HEK293 (cell line): ENCODE results near the gene ENO2.
A peak's percentile ranks its signal among the peaks of the same experiment; 100 is the strongest.

Source experiments
- CTCF ChIA-PET: fragments of 350-600 bp; formaldehyde crosslinking; extraction: SDS; loops from one replicate; lab custom pipeline; 2021; ENCODE audit warnings: antibody characterized with exemption; lab: Yijun Ruan, JAX
- POLR2A ChIA-PET: fragments of 300-600 bp; formaldehyde crosslinking; extraction: SDS; loops from one replicate; lab custom pipeline; 2020; ENCODE audit warnings: antibody characterized with exemption, inconsistent platforms; lab: Yijun Ruan, JAX
- H3K27ac ChIP-seq: fragments of 200-500 bp; sonication (Bioruptor generic); 2 replicates; pipeline ENCODE4 v1.5.1; 2014; ENCODE audit warnings: low read depth, low read length, control low read depth, inconsistent platforms; ENCODE audit errors: extremely low read depth
- H3K36me3 ChIP-seq, 2 experiments: fragments of 200-500 bp in 1 of 2; sonication (Bioruptor generic) in 1 of 2; 1 replicate in 1 of 2; 2 replicates in 1 of 2; pipeline ENCODE4 v1.5.1; 2014 to 2017; ENCODE audit warnings: inconsistent platforms in 2 of 2, low read length in 2 of 2; ENCODE audit not compliant: control insufficient read depth in 2 of 2, insufficient read depth in 1 of 2
- H3K4me1 ChIP-seq: fragments of 200-500 bp; sonication (Bioruptor generic); 2 replicates; pipeline ENCODE4 v1.5.1; 2014; ENCODE audit warnings: mild to moderate bottlenecking, low read length, inconsistent platforms; ENCODE audit not compliant: control insufficient read depth, insufficient read depth
- H3K4me3 ChIP-seq: 2 replicates; pipeline ENCODE4 v1.5.1; 2011; ENCODE audit warnings: low read depth, mild to moderate bottlenecking, control low read depth, low read length, moderate library complexity
- H3K9me3 ChIP-seq: fragments of 200-500 bp; sonication (Bioruptor generic); 2 replicates; pipeline ENCODE4 v1.5.1; 2014; ENCODE audit warnings: low read depth, low read length, inconsistent platforms; ENCODE audit not compliant: control insufficient read depth, insufficient read depth
- EGR2 ChIP-seq: fragments of 450-650 bp; formaldehyde crosslinking; IDR thresholded peaks from 2 replicates; pipeline ENCODE4 v1.5.1; 2016; ENCODE audit warnings: low read depth, missing biosample characterization, missing genetic modification characterization
- FEZF1 ChIP-seq: fragments of 450-650 bp; formaldehyde crosslinking; IDR thresholded peaks from 2 replicates; pipeline ENCODE4 v1.5.1; 2016; ENCODE audit warnings: missing biosample characterization, missing genetic modification characterization
- HOXD13 ChIP-seq: sonication (generic); formaldehyde crosslinking; IDR thresholded peaks from 2 replicates; pipeline ENCODE4 v1.8.0; 2022; ENCODE audit warnings: missing genetic modification reagents, borderline replicate concordance
- KLF1 ChIP-seq: fragments of 450-650 bp; formaldehyde crosslinking; IDR thresholded peaks from 2 replicates; pipeline ENCODE4 v1.5.1; 2016; ENCODE audit warnings: missing biosample characterization, missing genetic modification characterization
- KLF10 ChIP-seq: fragments of 450-650 bp; IDR thresholded peaks from 2 replicates; pipeline ENCODE4 v1.5.1; 2018; ENCODE audit warnings: missing biosample characterization, mild to moderate bottlenecking, missing genetic modification characterization
- MYNN ChIP-seq: fragments of 450-650 bp; formaldehyde crosslinking; IDR thresholded peaks from 2 replicates; pipeline ENCODE4 v1.5.1; 2016; ENCODE audit warnings: missing biosample characterization, missing genetic modification characterization, borderline replicate concordance
- REPIN1 ChIP-seq: fragments of 450-650 bp; formaldehyde crosslinking; IDR thresholded peaks from 2 replicates; pipeline ENCODE4 v1.5.1; 2017; ENCODE audit warnings: missing biosample characterization, missing genetic modification characterization, low read depth
- SP2 ChIP-seq: fragments of 450-650 bp; formaldehyde crosslinking; IDR thresholded peaks from 2 replicates; pipeline ENCODE4 v1.5.1; 2016; ENCODE audit warnings: missing biosample characterization, missing genetic modification characterization
- ZBTB7A ChIP-seq: fragments of 450-650 bp; formaldehyde crosslinking; IDR thresholded peaks from 2 replicates; pipeline ENCODE4 v1.5.1; 2016; ENCODE audit warnings: low read depth, missing biosample characterization, missing genetic modification characterization
- ZIC2 ChIP-seq: fragments of 450-650 bp; formaldehyde crosslinking; IDR thresholded peaks from 2 replicates; pipeline ENCODE4 v1.5.1; 2016; ENCODE audit warnings: missing biosample characterization, missing genetic modification characterization
- ZNF121 ChIP-seq: fragments of 450-650 bp; formaldehyde crosslinking; IDR thresholded peaks from 2 replicates; pipeline ENCODE4 v1.5.1; 2016; ENCODE audit warnings: missing biosample characterization, missing genetic modification characterization
- ZNF221 ChIP-seq: fragments of 450-650 bp; formaldehyde crosslinking; IDR thresholded peaks from 2 replicates; pipeline ENCODE4 v1.5.1; 2017; ENCODE audit warnings: missing biosample characterization, missing genetic modification characterization, borderline replicate concordance
- ZNF23 ChIP-seq: fragments of 450-650 bp; formaldehyde crosslinking; IDR thresholded peaks from 2 replicates; pipeline ENCODE4 v1.5.1; 2016; ENCODE audit warnings: missing biosample characterization, missing genetic modification characterization, borderline replicate concordance
- ZNF302 ChIP-seq: fragments of 450-650 bp; formaldehyde crosslinking; IDR thresholded peaks from 2 replicates; pipeline ENCODE4 v1.5.1; 2016; ENCODE audit warnings: missing biosample characterization, missing genetic modification characterization, low read depth
- ZNF311 ChIP-seq: fragments of 450-650 bp; formaldehyde crosslinking; IDR thresholded peaks from 2 replicates; pipeline ENCODE4 v1.5.1; 2017; ENCODE audit warnings: missing biosample characterization, missing genetic modification characterization, borderline replicate concordance
- ZNF843 ChIP-seq: fragments of 450-650 bp; formaldehyde crosslinking; IDR thresholded peaks from 2 replicates; pipeline ENCODE4 v1.5.1; 2016; ENCODE audit warnings: missing biosample characterization, missing genetic modification characterization
- TF ChIP-seq, protein P1 (sequence below): fragments of 450-650 bp; formaldehyde crosslinking; IDR thresholded peaks from 2 replicates; pipeline ENCODE4 v1.5.1; 2016; ENCODE audit warnings: missing biosample characterization, missing genetic modification characterization
- TF ChIP-seq, protein P2 (sequence below): fragments of 450-650 bp; formaldehyde crosslinking; IDR thresholded peaks from 2 replicates; pipeline ENCODE4 v1.5.1; 2016; ENCODE audit warnings: missing biosample characterization, missing genetic modification characterization
- TF ChIP-seq, protein P3 (sequence below): fragments of 450-650 bp; formaldehyde crosslinking; conservative IDR thresholded peaks from 2 replicates; pipeline ENCODE4 v1.5.1; 2016; ENCODE audit warnings: low read depth, missing biosample characterization, missing genetic modification characterization
- TF ChIP-seq, protein P4 (sequence below): fragments of 450-650 bp; formaldehyde crosslinking; IDR thresholded peaks from 2 replicates; pipeline ENCODE4 v1.5.1; 2016; ENCODE audit warnings: missing biosample characterization, missing genetic modification characterization
- TF ChIP-seq, protein P5 (sequence below): fragments of 450-650 bp; formaldehyde crosslinking; IDR thresholded peaks from 2 replicates; pipeline ENCODE4 v1.5.1; 2016; ENCODE audit warnings: missing biosample characterization, missing genetic modification characterization

Gene ENO2

DNA sequence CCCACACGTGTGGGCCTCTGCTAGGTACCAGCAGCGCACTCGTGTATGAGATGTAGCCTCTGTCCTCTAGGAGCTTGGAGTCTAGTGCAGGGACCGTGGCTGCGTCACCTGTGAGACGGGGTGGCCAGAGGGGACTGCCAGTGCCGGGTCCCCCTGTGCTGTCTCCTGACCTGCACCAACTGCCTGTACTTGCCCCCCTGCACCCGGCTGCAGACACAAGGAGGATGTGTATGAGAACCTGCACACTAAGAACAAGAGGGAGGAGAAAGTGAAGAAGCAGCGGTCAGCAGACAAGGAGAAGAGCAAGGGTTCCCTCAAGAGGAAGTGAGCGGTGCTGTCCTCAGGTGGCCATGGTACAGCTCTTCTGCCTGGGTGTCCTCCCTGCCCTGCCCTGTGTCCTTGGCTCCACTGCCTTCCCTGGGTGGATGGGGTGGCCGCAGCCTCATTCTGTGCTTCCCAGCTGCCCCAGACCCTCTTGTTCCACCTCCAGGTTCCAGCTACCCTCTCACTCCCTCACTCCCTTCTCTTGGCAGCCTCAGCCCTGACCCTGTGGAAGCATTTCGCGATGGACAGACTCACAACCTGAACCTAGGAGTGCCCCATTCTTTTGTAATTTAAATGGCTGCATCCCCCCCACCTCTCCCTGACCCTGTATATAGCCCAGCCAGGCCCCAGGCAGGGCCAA, 46.4 kb downstream of the ENO2 start:
- Histone ChIP-seq H3K27ac (peak overlapping the region; percentile 45; the same call in 1 of the 2 replicates), H3K9me3 (no peaks in the 10 kb centered on the region), H3K4me3 (no peak overlapping the region), H3K4me1 (peaks cover 2% of the 10 kb centered on the region; the same call in 1 of the 2 replicates), H3K36me3 (peaks cover 0 to 18% of the 10 kb centered on the region in 2 experiments; a peak in 1 of 3 replicates)
- TF ChIP-seq, protein P1, sequence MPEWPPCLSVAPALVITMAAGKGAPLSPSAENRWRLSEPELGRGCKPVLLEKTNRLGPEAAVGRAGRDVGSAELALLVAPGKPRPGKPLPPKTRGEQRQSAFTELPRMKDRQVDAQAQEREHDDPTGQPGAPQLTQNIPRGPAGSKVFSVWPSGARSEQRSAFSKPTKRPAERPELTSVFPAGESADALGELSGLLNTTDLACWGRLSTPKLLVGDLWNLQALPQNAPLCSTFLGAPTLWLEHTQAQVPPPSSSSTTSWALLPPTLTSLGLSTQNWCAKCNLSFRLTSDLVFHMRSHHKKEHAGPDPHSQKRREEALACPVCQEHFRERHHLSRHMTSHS (tag by site-specific recombination), result no peak
- TF ChIP-seq, protein P2, sequence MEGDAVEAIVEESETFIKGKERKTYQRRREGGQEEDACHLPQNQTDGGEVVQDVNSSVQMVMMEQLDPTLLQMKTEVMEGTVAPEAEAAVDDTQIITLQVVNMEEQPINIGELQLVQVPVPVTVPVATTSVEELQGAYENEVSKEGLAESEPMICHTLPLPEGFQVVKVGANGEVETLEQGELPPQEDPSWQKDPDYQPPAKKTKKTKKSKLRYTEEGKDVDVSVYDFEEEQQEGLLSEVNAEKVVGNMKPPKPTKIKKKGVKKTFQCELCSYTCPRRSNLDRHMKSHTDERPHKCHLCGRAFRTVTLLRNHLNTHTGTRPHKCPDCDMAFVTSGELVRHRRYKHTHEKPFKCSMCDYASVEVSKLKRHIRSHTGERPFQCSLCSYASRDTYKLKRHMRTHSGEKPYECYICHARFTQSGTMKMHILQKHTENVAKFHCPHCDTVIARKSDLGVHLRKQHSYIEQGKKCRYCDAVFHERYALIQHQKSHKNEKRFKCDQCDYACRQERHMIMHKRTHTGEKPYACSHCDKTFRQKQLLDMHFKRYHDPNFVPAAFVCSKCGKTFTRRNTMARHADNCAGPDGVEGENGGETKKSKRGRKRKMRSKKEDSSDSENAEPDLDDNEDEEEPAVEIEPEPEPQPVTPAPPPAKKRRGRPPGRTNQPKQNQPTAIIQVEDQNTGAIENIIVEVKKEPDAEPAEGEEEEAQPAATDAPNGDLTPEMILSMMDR, result peak; percentile 92
- ChIA-PET POLR2A (interaction anchor here (1.5 to 3.2 kb wide), 2 partner anchors 15 to 17 kb away, joined by 6 to 22 read pairs; partner anchors contain the start of genes C12orf57 and RNU7-1), CTCF (interaction anchor here (0.6 to 7.7 kb wide), 5 partner anchors 10 to 152 kb away, joined by 3 to 138 read pairs (median 10); partner anchors contain the start of genes C12orf57, PTPN6 and RNU7-1)

DNA sequence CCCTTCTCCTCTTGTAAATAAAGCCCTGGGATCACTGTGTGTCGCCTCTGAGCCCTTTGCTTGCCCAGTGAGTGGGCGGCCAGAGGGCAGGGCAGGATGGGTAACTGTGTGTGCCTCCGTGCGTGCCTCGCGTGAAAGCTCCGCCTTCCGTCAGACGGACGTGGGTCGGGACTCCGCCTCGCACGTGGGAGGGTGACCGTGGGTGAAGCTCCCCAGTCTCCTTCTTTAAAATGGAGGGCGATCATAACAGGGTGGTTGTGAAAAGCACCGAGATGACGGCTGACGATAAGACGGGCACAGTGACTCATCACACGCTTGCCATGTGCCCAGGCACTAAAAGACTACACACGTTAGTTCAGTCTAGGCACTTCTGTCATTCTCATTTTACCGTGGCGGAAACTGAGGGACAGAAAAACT, 46.9 kb downstream of the ENO2 start:
- Histone ChIP-seq H3K27ac (peak overlapping the region; percentile 45), H3K4me1 (peaks cover 2% of the 10 kb centered on the region; the same call in 1 of the 2 replicates), H3K36me3 (peaks cover 0 to 24% of the 10 kb centered on the region in 2 experiments; a peak in 1 of 3 replicates), H3K9me3 (no peaks in the 10 kb centered on the region), H3K4me3 (no peak overlapping the region)
- ChIA-PET CTCF (interaction anchor here (0.6 to 7.7 kb wide), 11 partner anchors 8 to 152 kb away, joined by 3 to 138 read pairs (median 4); partner anchors contain the start of genes C12orf57, C1RL, PTPN6 and RNU7-1), POLR2A (interaction anchor here (1.0 to 3.2 kb wide), 3 partner anchors 16 to 195 kb away, joined by 6 to 22 read pairs (median 6); partner anchors contain the start of genes C12orf57, PTMS and RNU7-1)
- TF ChIP-seq ZNF311, result no peak
- no peak for TF ChIP-seq KLF10 (tag by site-specific recombination)
- TF ChIP-seq ZNF221 (tag by site-specific recombination), result no peak
- TF ChIP-seq EGR2, result peak; percentile 98
- no peak for TF ChIP-seq KLF1 (tag by site-specific recombination)
- TF ChIP-seq MYNN (tag by site-specific recombination), result no peak
- TF ChIP-seq ZNF23 (tag by site-specific recombination), result no peak
- no peak for TF ChIP-seq ZNF121
- TF ChIP-seq REPIN1 (tag by site-specific recombination), result no peak
- no peak for TF ChIP-seq HOXD13
- TF ChIP-seq, protein P3, sequence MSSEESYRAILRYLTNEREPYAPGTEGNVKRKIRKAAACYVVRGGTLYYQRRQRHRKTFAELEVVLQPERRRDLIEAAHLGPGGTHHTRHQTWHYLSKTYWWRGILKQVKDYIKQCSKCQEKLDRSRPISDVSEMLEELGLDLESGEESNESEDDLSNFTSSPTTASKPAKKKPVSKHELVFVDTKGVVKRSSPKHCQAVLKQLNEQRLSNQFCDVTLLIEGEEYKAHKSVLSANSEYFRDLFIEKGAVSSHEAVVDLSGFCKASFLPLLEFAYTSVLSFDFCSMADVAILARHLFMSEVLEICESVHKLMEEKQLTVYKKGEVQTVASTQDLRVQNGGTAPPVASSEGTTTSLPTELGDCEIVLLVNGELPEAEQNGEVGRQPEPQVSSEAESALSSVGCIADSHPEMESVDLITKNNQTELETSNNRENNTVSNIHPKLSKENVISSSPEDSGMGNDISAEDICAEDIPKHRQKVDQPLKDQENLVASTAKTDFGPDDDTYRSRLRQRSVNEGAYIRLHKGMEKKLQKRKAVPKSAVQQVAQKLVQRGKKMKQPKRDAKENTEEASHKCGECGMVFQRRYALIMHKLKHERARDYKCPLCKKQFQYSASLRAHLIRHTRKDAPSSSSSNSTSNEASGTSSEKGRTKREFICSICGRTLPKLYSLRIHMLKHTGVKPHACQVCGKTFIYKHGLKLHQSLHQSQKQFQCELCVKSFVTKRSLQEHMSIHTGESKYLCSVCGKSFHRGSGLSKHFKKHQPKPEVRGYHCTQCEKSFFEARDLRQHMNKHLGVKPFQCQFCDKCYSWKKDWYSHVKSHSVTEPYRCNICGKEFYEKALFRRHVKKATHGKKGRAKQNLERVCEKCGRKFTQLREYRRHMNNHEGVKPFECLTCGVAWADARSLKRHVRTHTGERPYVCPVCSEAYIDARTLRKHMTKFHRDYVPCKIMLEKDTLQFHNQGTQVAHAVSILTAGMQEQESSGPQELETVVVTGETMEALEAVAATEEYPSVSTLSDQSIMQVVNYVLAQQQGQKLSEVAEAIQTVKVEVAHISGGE, result no peak
- TF ChIP-seq, protein P4, sequence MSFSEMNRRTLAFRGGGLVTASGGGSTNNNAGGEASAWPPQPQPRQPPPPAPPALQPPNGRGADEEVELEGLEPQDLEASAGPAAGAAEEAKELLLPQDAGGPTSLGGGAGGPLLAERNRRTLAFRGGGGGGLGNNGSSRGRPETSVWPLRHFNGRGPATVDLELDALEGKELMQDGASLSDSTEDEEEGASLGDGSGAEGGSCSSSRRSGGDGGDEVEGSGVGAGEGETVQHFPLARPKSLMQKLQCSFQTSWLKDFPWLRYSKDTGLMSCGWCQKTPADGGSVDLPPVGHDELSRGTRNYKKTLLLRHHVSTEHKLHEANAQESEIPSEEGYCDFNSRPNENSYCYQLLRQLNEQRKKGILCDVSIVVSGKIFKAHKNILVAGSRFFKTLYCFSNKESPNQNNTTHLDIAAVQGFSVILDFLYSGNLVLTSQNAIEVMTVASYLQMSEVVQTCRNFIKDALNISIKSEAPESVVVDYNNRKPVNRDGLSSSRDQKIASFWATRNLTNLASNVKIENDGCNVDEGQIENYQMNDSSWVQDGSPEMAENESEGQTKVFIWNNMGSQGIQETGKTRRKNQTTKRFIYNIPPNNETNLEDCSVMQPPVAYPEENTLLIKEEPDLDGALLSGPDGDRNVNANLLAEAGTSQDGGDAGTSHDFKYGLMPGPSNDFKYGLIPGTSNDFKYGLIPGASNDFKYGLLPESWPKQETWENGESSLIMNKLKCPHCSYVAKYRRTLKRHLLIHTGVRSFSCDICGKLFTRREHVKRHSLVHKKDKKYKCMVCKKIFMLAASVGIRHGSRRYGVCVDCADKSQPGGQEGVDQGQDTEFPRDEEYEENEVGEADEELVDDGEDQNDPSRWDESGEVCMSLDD, result 0 out of 2 replicates have a peak, but pooled peaks have one; percentile 15
- no peak for TF ChIP-seq ZNF843 (tag by site-specific recombination)
- peak; percentile 65 for TF ChIP-seq SP2
- TF ChIP-seq ZIC2 (tag by site-specific recombination), result no peak
- no peak for TF ChIP-seq ZNF302 (tag by site-specific recombination)
- TF ChIP-seq, protein P5, sequence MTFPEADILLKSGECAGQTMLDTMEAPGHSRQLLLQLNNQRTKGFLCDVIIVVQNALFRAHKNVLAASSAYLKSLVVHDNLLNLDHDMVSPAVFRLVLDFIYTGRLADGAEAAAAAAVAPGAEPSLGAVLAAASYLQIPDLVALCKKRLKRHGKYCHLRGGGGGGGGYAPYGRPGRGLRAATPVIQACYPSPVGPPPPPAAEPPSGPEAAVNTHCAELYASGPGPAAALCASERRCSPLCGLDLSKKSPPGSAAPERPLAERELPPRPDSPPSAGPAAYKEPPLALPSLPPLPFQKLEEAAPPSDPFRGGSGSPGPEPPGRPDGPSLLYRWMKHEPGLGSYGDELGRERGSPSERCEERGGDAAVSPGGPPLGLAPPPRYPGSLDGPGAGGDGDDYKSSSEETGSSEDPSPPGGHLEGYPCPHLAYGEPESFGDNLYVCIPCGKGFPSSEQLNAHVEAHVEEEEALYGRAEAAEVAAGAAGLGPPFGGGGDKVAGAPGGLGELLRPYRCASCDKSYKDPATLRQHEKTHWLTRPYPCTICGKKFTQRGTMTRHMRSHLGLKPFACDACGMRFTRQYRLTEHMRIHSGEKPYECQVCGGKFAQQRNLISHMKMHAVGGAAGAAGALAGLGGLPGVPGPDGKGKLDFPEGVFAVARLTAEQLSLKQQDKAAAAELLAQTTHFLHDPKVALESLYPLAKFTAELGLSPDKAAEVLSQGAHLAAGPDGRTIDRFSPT (tag by site-specific recombination), result peak; percentile 73
- no peak for TF ChIP-seq ZBTB7A (tag by site-specific recombination)
- TF ChIP-seq FEZF1 (tag by site-specific recombination), result 0 out of 2 replicates have a peak, but pooled peaks have one; percentile 34
